GM21447 (cell line): Measurements from ENCODE around the gene EPHA1.

Source experiments
- ATAC-seq: cut with Tn5 transposase; IDR thresholded peaks from one replicate; pipeline ENCODE4 v1.9.1; 2021; ENCODE audit not compliant: unreplicated experiment

The EPHA1 gene

DNA sequence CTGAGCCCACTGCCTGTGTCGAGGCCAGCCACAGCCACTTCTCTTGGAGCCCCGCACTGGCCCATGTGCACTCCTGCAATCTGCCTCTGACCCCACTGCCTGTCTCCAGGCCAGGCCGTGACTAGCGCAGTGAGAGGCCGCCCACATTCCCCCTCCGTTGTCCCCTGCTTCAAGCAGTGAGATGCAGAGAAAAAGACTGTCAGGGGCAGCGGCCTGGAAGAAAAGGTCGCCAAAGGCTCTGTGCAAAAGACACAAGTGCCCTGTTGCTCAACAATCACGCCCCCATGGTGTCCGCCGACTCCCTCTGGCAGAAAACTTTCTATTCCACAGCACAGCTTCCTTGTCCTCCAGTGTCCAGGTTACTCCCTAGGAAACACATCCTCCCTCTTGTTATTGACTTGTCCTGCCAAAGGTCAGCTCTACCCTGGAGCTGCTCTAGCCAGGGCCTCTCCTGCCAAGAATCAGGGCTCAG lies 56.1 kb downstream of the EPHA1 start:
- no peak for ATAC-seq

GRCh38 chr7:143351574-143351973 lies 57.1 kb downstream of the EPHA1 start:
- no peak for ATAC-seq

DNA sequence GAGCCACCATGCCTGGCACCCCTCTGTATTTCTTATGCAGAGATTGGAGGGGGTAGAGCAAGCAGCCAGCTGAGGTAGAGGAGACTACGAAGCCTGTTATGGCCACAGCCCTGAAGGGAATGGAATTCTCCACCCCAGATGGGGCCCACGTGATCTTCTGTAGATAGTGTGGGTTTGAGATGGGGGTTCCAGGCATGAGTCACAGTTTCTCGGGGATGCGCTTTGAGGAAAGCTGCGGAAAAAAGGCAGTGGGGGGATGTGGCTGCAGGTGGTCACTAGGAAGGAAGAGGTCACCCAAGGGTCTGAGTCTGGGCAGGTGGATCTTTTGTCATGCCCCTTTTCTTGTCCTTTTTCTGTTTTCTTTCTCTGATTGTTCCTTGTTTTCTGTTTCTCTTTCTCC lies 57.6 kb downstream of the EPHA1 start:
- ATAC-seq: no peak

DNA sequence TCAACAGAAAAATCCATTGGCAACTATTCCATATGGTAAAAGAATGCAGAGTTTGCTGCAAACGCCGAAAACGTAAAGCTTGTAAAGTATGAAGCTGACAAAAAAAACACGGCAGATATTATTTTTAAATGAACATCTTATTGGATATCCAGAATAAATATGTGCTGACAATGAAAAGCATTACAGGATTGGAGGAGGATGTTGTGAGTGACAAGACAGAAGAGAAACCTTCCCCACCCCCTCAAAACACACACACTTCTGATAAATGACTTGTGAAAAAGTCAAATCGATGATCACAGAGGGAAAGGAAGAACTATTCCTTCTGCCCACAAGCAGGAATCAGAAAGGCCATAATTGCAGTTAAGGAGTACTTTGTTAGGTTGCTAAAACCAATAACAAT lies 60.7 kb downstream of the EPHA1 start:
- no peak for ATAC-seq

GRCh38 chr7:143346018-143346417 lies 62.6 kb downstream of the EPHA1 start:
- ATAC-seq: no peak

DNA sequence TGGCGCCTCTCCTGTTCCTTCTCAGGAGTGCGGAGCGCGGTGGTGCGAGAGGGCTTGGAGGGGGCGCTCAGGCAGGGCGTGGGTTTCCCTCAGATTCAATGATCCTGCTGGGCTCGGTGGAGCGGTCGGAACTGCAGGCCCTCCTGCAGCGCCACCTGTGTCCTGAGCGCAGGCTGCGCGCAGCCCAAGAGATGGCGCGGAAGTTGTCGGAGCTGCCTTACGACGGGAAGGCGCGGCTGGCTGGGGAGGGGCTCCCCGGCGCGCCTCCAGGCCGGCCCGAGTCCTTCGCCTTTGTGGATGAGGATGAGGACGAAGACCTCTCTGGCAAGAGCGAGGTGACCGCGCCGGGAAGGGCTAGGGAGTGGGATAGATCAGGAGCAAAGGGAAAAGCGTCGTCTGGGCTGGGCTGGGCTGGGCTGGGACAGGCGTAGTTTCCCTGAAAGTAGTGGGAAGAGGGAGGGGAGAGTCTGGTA lies 63.2 kb downstream of the EPHA1 start:
- ATAC-seq: peak; percentile 82

- no peak for ATAC-seq
These were observed 65.1 kb downstream of the EPHA1 start for GRCh38 chr7:143343596-143343995.

GRCh38 chr7:143341842-143342241 lies 66.8 kb downstream of the EPHA1 start:
- no peak for ATAC-seq
